HG02884 (cell line): ENCODE measurements around the gene MRTFB.

Experiments used
- ATAC-seq: cut with Tn5 transposase; IDR thresholded peaks from one replicate; pipeline ENCODE4 v1.9.1; 2021; ENCODE audit warnings: mild to moderate bottlenecking, moderate library complexity; ENCODE audit not compliant: unreplicated experiment

MRTFB gene

DNA sequence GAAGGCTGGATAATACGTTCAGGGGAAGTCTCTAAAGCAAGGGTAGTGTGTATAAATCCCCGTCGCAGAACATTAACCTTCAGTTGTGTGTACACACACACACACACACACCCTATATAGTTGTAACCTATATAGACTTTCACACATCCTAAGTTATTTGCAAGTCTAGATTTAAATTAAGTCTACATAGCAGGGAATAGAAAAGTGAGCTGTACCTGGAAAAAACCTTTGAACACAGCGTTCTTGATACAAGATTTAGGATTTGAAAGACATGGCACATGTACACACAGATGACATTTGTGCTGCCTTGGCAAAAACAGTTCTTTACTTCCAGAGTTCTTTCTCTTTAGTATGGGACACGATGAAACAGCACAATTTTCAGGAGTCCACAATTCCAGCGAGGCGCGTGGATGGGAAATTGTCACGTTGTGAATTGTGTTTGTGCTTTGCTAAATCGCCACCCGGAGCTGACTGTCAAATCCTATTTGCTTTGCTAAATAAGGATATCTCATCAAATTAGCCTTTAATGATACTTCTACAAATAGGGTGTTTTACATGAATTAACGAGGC lies 233.9 kb downstream of the MRTFB start:
- ATAC-seq: no peak

GRCh38 chr16:14306485-14307058 lies 235.5 kb downstream of the MRTFB start:
- ATAC-seq: no peak

GRCh38 chr16:14307059-14307526 lies 236.0 kb downstream of the MRTFB start:
- ATAC-seq: no peak

DNA sequence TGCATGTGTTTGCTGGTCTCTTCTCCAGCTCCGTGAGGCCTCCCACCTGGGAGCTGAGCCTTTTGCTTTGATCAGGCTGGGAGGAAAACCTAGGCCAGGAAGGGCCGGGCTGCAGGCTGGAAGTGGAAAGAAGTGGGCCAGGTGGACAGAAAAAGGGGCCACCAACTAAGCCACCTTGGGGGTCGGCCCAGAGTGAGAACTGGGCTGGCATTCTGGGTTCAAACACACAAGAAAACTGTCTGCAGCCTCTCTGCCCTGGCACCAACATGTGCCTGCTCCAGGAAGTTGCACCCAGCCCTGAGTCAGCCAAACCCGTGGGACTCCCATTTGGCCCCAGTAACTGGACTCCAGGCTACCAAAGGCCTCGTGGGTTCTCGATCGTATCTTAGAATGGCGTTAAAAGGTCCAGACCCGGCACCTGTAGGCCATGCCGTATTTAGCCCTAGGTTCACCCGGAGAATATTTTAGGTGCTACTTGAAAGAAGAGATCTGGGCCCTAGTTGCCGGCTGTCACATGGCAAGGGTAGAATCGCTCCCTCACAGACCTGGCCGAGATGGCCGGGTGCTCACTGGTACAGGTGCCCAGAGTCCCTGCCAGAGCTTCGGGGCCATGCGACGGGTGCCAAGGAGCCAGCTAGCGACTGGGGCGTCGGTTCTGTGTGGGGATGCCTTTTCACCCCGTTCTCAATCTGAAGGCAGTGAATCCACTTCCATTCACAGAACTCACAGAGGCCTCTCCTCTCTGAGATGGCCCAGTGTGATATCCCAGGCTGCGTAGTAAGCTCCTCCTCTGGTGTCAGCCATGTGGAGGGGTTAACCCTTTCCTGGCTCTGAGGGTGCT lies 236.6 kb downstream of the MRTFB start:
- no peak for ATAC-seq

DNA sequence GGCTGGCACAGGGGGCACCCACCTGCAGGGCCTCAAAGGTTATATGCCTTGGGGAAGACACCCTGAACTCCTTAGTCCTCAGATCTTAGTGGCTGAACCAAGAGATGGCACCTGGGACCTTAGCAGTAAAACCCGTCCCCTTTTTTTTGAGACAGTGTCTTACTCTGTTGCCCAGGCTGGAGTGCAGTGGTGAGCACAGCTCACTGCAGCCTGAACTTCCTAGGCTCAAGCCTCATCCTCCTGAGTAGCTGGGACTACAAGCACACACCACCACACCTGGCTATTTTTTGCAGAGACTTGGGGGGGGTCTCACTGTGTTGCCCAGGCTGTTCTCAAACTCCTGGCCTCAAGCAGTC lies 237.2 kb downstream of the MRTFB start:
- no peak for ATAC-seq

DNA sequence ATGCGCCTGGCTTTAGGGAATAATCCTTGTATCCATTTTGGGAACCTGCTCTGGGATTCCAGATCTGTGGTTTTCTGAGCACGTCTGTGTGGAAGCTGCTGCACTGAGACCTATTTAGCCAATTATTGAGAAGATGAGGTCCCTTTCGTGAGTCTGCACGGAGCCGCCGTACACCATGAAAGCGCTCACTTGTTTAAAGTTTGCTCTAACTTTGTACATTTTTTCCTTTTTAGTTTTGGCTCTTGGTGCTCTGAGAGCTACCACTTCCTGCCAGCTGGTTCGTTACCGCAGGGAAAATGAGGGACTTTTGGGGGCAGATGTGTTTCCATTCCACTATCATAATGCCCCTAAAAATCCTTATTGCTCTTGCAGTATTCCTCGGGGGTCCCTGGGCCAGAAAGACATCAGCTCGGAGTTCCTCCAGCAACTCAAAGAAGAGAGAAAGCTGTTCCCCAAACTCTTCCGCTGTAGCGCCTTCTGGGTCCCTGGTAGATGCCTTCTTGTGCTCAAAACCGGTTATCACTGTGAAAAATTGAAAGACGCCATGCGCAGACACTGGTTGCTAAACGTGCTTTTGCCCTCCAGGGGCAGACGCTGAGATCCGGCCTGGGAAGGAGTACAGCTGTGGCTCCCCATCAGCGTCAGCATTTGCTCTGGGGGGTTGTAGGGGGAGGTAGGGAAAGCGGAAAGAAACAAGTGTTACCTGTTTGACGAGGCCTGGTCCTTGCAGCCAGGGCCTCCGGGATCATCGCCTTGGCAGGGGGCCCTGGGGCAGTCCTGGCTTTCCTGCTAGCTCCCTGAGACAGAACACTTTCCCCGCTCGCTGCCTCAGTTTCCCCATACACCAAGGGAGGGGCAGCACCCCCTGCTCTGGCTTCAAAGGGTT lies 238.1 kb downstream of the MRTFB start:
- no peak for ATAC-seq

DNA sequence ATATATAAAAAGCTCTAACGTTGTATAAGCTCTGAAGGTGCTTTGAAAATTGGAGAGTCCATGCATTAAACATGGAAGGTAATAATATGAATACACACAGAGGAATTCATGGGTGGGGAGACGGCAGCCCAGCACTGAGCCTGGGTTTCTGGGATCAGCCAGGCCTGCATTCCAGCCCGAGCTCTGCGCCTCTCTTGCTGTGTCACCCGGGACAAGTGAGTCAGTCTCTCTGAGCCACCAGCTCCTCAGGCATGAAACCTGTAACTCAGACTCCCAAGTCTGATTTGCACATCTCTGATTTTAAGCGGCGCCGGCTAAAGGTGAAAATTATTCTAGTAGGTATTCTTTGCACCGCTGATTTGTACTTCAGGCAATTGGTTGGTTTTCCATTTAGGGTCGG lies 238.8 kb downstream of the MRTFB start:
- no peak for ATAC-seq

GRCh38 chr16:14310519-14310991 lies 239.4 kb downstream of the MRTFB start:
- no peak for ATAC-seq

GRCh38 chr16:14314116-14314515 lies 243.0 kb downstream of the MRTFB start:
- ATAC-seq: no peak

DNA sequence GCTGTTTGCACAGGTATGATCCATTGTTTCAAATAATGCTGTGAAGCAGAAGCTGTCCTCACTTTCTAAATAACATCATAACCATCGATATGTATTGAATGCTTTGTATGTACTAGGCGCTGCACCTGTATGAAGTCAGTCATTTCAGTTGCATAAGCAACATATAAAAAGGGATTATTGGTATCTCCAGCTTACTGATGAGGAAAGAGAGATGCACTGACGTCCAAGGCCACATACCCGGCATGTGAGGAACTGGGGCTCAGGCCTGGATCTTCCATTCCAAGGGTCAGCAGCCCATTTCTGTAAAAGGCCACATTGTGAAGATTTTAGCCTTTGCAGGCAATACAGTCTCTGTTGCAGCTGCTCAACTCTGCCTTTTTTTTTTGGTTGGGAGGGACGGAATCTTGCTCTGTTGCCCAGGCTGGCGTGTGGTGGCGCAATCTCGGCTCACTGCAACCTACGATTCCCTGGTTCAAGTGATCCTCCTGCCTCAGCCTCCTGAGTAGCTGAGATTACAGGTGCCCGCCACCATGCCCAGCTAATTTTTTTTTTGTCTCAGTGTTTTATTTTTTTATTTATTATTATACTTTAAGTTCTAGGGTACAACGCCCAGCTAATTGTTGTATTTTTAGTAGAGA lies 244.7 kb downstream of the MRTFB start:
- ATAC-seq: no peak
